ENCODE results near the gene CCDC136.

GRCh38 chr7:128858380-128859231 lies 66.8 kb downstream of the CCDC136 start:
- TF ChIP-seq POLR2AphosphoS5 (IDR thresholded peaks at IDR 0.05; ENCODE audit: low read depth, low read length) (no peak), RCOR1 (IDR thresholded peaks at IDR 0.05; ENCODE audit: low read length) (no peak)
